ENCODE measurements around the gene GLRA3. TPM values are rescaled to one million over a fixed set of nuclear protein-coding genes. Genes with fewer than 3 reads are reported as not detected.

GLRA3 gene
- total RNA-seq, 1 donor from 2014 or later: not detected

DNA sequence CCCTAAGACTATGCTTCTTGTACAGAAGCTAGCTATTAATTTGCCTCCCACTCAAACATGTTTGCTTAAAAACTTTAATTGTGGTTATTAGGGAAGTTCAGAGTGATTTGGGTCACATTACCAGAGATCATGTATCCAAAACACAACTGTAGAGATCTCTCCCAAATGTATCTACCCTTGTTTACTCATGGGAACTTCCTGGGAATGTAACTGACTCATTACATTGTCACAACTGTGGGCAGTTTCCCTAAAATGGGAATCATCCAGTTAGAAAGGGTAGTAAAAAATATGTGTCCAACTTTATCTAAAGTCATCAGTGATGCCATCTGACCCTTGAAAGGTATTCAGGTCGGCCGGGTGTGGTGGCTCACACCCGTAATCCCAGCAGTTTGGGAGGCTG is 40.3 kb upstream of the GLRA3 start:
- no peaks in the 10 kb centered on the region for H3K27me3 ChIP-seq
- intact Hi-C loops (cut with DNase I): no loop called here
- TF ChIP-seq, protein P1, sequence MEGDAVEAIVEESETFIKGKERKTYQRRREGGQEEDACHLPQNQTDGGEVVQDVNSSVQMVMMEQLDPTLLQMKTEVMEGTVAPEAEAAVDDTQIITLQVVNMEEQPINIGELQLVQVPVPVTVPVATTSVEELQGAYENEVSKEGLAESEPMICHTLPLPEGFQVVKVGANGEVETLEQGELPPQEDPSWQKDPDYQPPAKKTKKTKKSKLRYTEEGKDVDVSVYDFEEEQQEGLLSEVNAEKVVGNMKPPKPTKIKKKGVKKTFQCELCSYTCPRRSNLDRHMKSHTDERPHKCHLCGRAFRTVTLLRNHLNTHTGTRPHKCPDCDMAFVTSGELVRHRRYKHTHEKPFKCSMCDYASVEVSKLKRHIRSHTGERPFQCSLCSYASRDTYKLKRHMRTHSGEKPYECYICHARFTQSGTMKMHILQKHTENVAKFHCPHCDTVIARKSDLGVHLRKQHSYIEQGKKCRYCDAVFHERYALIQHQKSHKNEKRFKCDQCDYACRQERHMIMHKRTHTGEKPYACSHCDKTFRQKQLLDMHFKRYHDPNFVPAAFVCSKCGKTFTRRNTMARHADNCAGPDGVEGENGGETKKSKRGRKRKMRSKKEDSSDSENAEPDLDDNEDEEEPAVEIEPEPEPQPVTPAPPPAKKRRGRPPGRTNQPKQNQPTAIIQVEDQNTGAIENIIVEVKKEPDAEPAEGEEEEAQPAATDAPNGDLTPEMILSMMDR (IDR thresholded peaks at IDR 0.05): no peak
- no peaks in the 10 kb centered on the region for H3K36me3 ChIP-seq
- no peaks in the 10 kb centered on the region for H3K9me3 ChIP-seq
- H3K4me3 ChIP-seq: no peak overlapping the region
- ATAC-seq: no peak
- DNase-seq: no peak
- H3K27ac ChIP-seq: no peak overlapping the region
- H3K4me1 ChIP-seq: no peaks in the 10 kb centered on the region

DNA sequence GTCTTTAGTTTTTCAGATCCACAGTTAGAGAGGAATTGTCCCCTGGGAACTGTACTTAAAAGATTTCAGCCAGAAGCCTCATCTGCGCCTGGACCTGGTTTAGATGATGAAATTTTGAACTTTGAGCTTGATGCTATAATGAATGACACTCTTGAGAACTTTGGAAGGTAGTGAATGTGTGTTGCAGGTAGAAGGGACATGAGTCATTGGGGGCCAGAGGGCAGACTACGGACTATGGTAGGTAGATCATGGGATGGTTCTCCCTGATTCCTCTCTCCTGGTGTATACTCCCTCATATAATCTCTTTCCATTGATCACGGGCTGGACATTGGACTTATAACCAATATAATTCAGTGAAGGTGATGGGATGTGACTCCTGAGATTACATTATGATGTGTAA is 38.9 kb upstream of the GLRA3 start:
- TF ChIP-seq, protein P1 (IDR thresholded peaks at IDR 0.05): no peak
- Histone ChIP-seq H3K9me3 (no peaks in the 10 kb centered on the region), H3K27ac (no peak overlapping the region), H3K4me3 (no peak overlapping the region), H3K36me3 (no peaks in the 10 kb centered on the region), H3K27me3 (no peaks in the 10 kb centered on the region), H3K4me1 (no peaks in the 10 kb centered on the region)
- intact Hi-C loops (cut with DNase I): no loop called here
- DNase-seq (no peak), ATAC-seq (no peak)

DNA sequence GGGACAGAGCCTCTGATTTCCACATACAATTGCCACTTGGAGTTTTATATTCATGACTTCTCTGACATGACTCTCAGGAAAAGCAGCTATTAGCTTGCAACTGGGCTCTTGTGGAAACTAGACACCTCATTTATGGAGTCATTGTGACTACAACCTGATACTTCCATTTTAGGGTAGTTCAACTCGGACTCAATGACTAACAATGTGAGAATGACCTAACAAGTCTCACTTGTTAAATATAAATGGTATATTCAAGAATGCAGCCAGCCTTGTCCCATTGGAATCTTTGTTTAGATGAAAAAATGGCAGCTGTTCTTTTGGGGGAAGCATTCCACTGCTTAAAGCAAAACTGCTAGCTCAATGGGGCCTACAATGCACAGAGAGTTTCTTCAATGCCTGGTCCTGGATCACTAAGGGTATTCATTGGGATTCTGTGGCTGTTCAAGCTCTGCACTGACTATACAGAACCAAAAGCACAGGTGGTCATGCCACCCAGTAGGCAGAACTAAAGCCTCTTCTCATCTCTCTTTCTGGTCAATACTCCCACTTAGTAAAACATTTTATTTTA is 36.5 kb upstream of the GLRA3 start:
- no peak overlapping the region for H3K27ac ChIP-seq
- no peaks in the 10 kb centered on the region for H3K4me1 ChIP-seq
- H3K4me3 ChIP-seq: no peak overlapping the region
- TF ChIP-seq, protein P1 (IDR thresholded peaks at IDR 0.05): no peak
- intact Hi-C loops (cut with DNase I): no loop called here
- H3K36me3 ChIP-seq: no peaks in the 10 kb centered on the region
- H3K27me3 ChIP-seq: no peaks in the 10 kb centered on the region
- H3K9me3 ChIP-seq: no peaks in the 10 kb centered on the region
- no peak for ATAC-seq
- DNase-seq: no peak

DNA sequence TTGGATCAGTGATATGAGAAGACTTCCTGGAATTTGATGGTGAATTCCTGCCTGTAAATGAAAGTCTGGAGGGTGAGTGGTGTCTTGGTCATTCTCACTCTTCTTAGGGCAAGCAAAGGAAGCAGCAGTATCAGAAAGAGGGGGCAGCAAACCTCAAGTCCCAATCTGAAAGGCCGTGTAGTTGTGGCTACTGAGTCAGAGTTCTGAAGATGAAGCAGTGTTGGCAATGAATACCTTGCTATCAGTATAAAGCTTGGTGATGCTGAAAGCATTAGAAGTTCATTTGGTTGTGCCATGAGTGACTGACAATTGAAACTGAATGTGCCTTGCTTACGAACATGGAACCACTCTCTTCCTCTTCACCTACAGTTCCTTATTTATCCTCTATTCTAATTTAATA is 35.0 kb upstream of the GLRA3 start:
- ATAC-seq (no peak), DNase-seq (no peak)
- Histone ChIP-seq H3K9me3 (no peaks in the 10 kb centered on the region), H3K4me1 (no peaks in the 10 kb centered on the region), H3K4me3 (no peak overlapping the region), H3K27ac (no peak overlapping the region), H3K36me3 (no peaks in the 10 kb centered on the region), H3K27me3 (no peaks in the 10 kb centered on the region)
- intact Hi-C loops (cut with DNase I): no loop called here
- TF ChIP-seq, protein P1 (IDR thresholded peaks at IDR 0.05): no peak

DNA sequence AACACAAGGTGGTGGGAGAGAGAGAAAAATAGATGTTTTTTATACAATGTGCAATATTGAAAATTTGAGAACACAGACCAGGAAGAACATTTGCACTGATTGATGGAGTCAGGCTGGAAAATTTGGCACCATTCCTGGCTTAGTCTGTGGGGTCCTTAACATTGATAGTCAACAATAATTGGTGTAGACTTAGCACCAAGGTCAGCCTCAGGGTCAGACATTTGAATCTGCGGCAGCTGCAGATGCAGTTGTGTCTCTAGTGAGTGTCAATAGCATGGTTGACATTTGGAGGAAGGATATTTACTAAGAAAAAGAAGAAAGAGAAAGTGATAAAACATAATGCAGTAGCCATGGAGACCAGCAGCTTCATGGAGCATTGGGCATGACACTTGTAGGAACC is 31.5 kb upstream of the GLRA3 start:
- Histone ChIP-seq H3K4me1 (no peaks in the 10 kb centered on the region), H3K9me3 (no peaks in the 10 kb centered on the region), H3K36me3 (no peaks in the 10 kb centered on the region), H3K27ac (no peak overlapping the region), H3K4me3 (no peak overlapping the region), H3K27me3 (no peaks in the 10 kb centered on the region)
- intact Hi-C loops (cut with DNase I): no loop called here
- TF ChIP-seq, protein P1 (IDR thresholded peaks at IDR 0.05): no peak
- DNase-seq (no peak), ATAC-seq (no peak)

DNA sequence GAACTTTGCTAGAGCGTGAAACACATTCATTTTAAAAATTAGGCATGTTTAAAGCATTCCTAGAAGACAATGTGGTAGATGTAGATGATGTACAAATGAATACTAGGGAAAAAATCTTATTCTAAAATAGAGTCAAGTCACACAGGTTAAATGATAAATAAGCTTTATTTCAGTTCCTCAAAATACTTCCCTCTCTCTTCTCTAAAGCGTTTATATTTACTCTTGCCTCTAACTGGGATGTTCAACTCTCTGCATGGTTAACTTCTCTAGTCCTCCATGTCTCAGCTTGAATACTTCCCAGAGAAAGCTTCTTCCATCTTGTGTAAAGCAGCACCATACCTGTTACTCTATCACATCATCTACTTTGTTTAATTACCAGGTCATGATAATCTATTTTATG is 30.9 kb upstream of the GLRA3 start:
- no peaks in the 10 kb centered on the region for H3K27me3 ChIP-seq
- no peak for ATAC-seq
- no peaks in the 10 kb centered on the region for H3K36me3 ChIP-seq
- H3K27ac ChIP-seq: no peak overlapping the region
- DNase-seq: no peak
- intact Hi-C loops (cut with DNase I): no loop called here
- H3K9me3 ChIP-seq: no peaks in the 10 kb centered on the region
- no peak overlapping the region for H3K4me3 ChIP-seq
- H3K4me1 ChIP-seq: no peaks in the 10 kb centered on the region
- TF ChIP-seq, protein P1 (IDR thresholded peaks at IDR 0.05): no peak
